Activated CD4-positive, alpha-beta T cell treated with anti-CD3 and anti-CD28 coated beads, Interleukin-2, amount 10 ng/mL, durations not matched to agents 7 days and 5 days (primary cell): Measurements from ENCODE around the gene SH3GL3. TPM values are rescaled to one million over a fixed set of nuclear protein-coding genes. Genes with fewer than 3 reads are reported as not detected.
A peak's percentile ranks its signal among the peaks of the same experiment; 100 is the strongest.

Source experiments
- CTCF ChIA-PET: fragments of 350-600 bp; sonication (Branson Sonifier 250); formaldehyde crosslinking; loops from one replicate; lab custom pipeline; 2021; ENCODE audit warnings: antibody characterized with exemption; lab: Charles Lee
- POLR2A ChIA-PET: fragments of 350-600 bp; sonication (Branson Sonifier 250); formaldehyde crosslinking; loops from one replicate; lab custom pipeline; 2021; ENCODE audit warnings: antibody characterized with exemption; lab: Charles Lee
- DNase-seq: peaks from one replicate; pipeline ENCODE4 v3.0.0-alpha.2; 2020
- H3K27ac Mint-ChIP-seq: one replicate; pipeline ENCODE4 v1.8.0; 2021; ENCODE audit warnings: mild to moderate bottlenecking, moderate library complexity, mixed read lengths
- H3K27me3 Mint-ChIP-seq: one replicate; pipeline ENCODE4 v1.8.0; 2021; ENCODE audit warnings: mixed read lengths
- H3K36me3 Mint-ChIP-seq: one replicate; pipeline ENCODE4 v1.8.0; 2021; ENCODE audit warnings: low read depth, mixed read lengths
- H3K4me1 Mint-ChIP-seq: one replicate; pipeline ENCODE4 v1.8.0; 2021; ENCODE audit warnings: mixed read lengths
- H3K4me3 Mint-ChIP-seq: one replicate; pipeline ENCODE4 v1.8.0; 2021; ENCODE audit warnings: mild to moderate bottlenecking, moderate library complexity, mixed read lengths
- H3K9me3 Mint-ChIP-seq: one replicate; pipeline ENCODE4 v1.8.0; 2021; ENCODE audit warnings: mixed read lengths
- total RNA-seq, 2 experiments: library from RNA; stranded (reverse); gene quantifications; one replicate each; pipeline ENCODE4 v1.2.3, GENCODE V29; 2021

The SH3GL3 gene
- total RNA-seq, 2 experiments from 2014 or later: not detected

DNA sequence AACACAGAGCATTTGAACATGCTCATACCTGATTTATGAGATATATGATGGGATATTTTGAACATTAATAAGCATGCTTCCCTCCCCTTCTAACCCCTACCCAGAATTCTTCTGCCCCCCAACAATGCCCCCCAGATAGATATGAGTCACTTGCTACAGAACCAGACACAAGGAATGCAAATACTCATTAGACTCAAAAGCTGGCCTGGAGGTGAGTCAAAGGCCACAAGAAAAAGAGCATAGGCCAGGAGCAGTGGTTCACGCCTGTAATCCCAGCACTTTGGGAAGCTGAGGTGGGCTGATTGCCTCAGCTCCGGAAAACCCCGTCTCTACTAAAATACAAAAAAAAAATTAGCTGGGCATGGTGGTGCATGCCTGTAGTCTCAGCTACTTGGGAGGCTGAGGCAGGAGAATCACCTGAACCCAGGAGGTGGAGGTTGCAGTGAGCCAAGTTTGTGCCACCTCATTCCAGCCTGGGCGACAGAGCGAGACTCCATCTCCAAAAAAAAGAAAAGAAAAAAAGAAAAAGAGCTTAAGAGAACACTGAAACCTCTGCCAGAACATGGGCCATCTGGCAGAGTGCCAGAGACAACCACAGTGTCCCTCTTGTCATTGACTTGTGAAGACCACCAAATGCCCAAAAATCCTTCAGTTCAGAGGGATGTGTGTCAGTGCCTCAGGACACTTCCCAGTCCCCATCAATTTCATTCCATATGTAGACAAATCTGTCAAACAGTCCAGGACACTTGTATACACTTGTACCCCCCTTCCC lies 3.9 kb upstream of the SH3GL3 start:
- ChIA-PET CTCF (interaction anchor here (0.6 kb wide), 1 partner anchor 9 kb away, joined by 3 read pairs; no protein-coding TSS in a partner anchor), POLR2A (no interaction called here)
- H3K36me3 Mint-ChIP-seq: no peaks in the 10 kb centered on the region
- no peak overlapping the region for H3K27ac Mint-ChIP-seq
- no peaks in the 10 kb centered on the region for H3K9me3 Mint-ChIP-seq
- H3K4me3 Mint-ChIP-seq: no peak overlapping the region
- peaks cover 27% of the 10 kb centered on the region for H3K27me3 Mint-ChIP-seq
- peaks cover 9% of the 10 kb centered on the region for H3K4me1 Mint-ChIP-seq
- no peak for DNase-seq

DNA sequence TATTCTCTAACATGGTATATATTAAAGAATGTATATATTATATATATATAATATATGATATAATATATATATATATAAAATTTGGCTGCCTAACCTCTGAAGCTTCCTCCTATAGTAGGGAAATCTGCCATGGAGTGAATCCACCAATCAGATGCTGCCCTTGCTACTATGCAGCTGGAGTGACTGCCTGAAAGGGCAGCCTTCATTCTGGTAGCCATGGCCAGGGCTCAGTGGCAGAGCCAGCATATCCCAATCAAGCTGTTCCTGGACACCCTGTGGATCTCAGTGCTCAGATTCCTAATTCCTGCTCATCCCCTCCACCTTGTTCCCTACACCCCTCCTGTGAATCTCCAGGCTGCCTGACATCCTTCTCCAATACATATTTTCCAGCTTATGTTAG lies 2.2 kb upstream of the SH3GL3 start:
- H3K27me3 Mint-ChIP-seq: peaks cover 41% of the 10 kb centered on the region
- no peak overlapping the region for H3K27ac Mint-ChIP-seq
- H3K4me3 Mint-ChIP-seq: no peak overlapping the region
- POLR2A ChIA-PET: no interaction called here
- H3K4me1 Mint-ChIP-seq: peaks cover 9% of the 10 kb centered on the region
- no peaks in the 10 kb centered on the region for H3K9me3 Mint-ChIP-seq
- CTCF ChIA-PET: no interaction called here
- no peaks in the 10 kb centered on the region for H3K36me3 Mint-ChIP-seq
- DNase-seq: no peak

DNA sequence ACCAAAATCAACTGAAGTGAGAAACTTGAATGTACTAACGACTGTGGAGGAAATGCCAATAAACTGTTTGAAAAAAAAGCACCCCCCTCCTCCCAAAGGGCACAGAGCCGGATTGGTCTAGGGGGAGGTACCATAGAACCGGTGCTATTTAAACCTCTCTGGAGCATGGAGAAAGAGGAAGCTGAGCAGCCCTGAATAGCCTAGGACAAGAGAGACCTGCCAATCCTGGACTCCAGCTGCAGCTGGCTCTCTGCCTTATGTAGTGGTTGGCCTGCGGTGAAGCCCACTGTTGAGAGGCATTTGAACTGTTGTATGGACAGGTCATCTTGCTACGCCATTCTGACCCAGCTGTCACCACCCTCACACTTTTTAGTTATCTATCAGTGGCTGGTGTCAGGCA lies 1.5 kb upstream of the SH3GL3 start:
- peaks cover 9% of the 10 kb centered on the region for H3K4me1 Mint-ChIP-seq
- H3K9me3 Mint-ChIP-seq: no peaks in the 10 kb centered on the region
- H3K36me3 Mint-ChIP-seq: no peaks in the 10 kb centered on the region
- CTCF ChIA-PET: no interaction called here
- POLR2A ChIA-PET: no interaction called here
- no peak overlapping the region for H3K27ac Mint-ChIP-seq
- DNase-seq: no peak
- H3K27me3 Mint-ChIP-seq: peaks cover 41% of the 10 kb centered on the region
- no peak overlapping the region for H3K4me3 Mint-ChIP-seq

DNA sequence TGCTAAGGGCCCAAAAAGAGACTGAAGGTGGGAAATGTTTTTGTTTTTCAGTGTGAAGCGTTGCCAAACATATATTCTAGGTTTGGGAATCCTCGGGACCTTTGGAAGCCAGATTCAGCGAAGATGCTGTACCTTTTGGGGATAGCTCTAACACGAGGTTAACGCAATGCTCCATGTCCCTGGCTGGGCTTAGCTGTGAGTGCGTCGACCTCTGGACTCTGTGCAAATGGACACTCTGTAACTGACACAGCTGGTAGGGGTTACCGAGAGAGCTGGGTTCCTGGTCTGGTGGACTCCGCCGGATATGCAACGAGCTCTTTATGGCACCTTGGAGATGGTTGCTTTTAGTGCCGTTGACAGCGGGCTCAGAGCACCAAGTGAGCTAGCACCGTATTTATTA lies 724 bp upstream of the SH3GL3 start:
- H3K27ac Mint-ChIP-seq: no peak overlapping the region
- ChIA-PET CTCF (no interaction called here), POLR2A (no interaction called here)
- peaks cover 41% of the 10 kb centered on the region for H3K27me3 Mint-ChIP-seq
- H3K9me3 Mint-ChIP-seq: no peaks in the 10 kb centered on the region
- peaks cover 9% of the 10 kb centered on the region for H3K4me1 Mint-ChIP-seq
- peak overlapping the region; percentile 70 for H3K4me3 Mint-ChIP-seq
- H3K36me3 Mint-ChIP-seq: no peaks in the 10 kb centered on the region
- DNase-seq: no peak

DNA sequence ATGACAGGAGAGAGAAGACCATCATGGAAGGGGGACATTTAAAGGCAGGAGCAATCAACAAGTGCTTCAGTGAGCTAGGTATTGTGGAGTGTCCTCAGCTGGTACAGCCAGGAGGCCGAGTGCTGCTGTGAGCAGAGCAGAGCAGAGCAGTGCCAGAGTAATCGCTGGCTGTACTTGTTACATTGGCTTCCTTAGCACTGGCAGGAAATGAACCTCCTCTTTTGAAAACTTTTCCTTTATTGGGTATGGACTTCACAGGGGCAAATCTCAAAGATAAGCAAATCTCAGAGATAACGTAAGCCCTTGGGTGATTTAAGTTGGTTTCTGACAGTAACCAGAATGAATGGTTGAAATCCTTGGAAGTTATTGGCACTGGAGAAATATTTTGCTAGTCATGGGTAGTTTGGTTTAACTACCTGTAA lies 2.1 kb downstream of the SH3GL3 start:
- POLR2A ChIA-PET: no interaction called here
- CTCF ChIA-PET: interaction anchor here (0.8 kb wide), 1 partner anchor 60 kb away, joined by 3 read pairs; no protein-coding TSS in a partner anchor
- H3K4me3 Mint-ChIP-seq: no peak overlapping the region
- peaks cover 9% of the 10 kb centered on the region for H3K4me1 Mint-ChIP-seq
- no peaks in the 10 kb centered on the region for H3K9me3 Mint-ChIP-seq
- H3K36me3 Mint-ChIP-seq: no peaks in the 10 kb centered on the region
- H3K27ac Mint-ChIP-seq: no peak overlapping the region
- no peak for DNase-seq
- peaks cover 41% of the 10 kb centered on the region for H3K27me3 Mint-ChIP-seq

DNA sequence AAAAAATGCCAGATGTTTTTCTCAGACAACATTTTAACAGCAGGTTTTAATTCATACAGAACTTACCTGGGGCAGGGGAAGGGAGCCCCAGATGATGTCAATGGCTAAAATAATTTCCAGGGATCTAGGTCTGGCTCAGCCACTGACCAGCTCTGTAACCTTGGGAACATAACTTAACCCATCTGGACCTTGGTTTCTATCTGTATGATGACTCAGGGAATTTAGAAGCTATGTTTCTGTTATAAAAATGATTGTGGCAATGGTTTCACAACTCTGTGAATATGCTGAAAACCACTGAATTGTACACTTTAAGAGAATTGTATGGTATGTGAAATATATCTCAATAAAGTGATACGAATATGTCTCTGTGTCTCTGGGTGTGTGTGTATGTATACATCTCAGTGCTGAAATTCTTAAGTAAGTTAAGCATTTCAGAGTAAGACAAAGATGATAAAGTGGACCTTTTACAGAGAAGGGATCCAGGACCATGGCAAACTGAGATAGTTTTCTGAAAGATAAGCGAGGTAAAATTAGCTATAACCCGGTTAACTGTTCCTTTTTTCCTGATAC lies 2.9 kb downstream of the SH3GL3 start:
- Mint-ChIP-seq H3K4me3 (no peak overlapping the region), H3K9me3 (no peaks in the 10 kb centered on the region), H3K36me3 (no peaks in the 10 kb centered on the region), H3K4me1 (peaks cover 9% of the 10 kb centered on the region), H3K27ac (no peak overlapping the region), H3K27me3 (peaks cover 39% of the 10 kb centered on the region)
- ChIA-PET POLR2A (no interaction called here), CTCF (interaction anchor here (0.8 kb wide), 1 partner anchor 60 kb away, joined by 3 read pairs; no protein-coding TSS in a partner anchor)
- no peak for DNase-seq

DNA sequence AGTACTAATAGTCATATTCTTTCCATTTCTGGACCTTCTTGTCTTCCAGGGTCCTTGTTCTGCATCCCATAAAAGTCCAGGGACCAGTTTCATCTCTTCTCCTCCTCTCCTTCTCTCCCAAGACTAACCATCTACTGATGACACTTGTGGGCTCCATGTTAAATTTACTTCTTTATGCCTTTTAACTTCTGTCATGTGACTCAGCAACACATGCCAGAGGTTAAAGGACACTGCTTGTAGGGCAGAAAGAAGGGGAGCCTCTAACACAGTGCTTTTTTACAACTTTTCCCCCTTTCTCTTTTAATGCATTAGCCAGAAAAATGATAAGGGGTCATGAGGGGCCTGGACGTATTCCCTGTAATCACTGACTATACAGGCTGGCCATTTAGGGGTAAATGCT lies 10.0 kb downstream of the SH3GL3 start:
- no peak overlapping the region for H3K27ac Mint-ChIP-seq
- H3K4me3 Mint-ChIP-seq: no peak overlapping the region
- H3K36me3 Mint-ChIP-seq: no peaks in the 10 kb centered on the region
- POLR2A ChIA-PET: no interaction called here
- CTCF ChIA-PET: no interaction called here
- H3K27me3 Mint-ChIP-seq: peaks cover 1% of the 10 kb centered on the region
- no peaks in the 10 kb centered on the region for H3K9me3 Mint-ChIP-seq
- DNase-seq: no peak
- no peaks in the 10 kb centered on the region for H3K4me1 Mint-ChIP-seq

DNA sequence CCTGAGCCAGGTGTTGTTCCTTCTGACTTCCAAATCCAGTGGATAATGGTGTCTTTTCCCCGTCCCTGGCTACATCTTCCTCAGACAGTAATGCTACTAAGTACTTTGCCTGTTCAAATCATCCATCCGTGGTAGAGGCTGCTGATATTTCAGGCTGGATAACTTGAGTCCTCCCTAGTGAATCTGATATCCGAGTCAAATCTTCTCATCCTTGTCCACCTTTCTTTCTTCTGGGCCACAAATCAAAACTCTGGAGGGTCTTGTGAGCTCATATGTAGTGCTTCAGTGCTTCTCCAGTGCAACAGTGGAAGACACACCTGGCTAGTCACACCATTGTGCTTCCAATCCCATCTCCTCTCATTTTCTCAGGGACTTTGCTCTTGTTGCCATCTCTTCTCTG lies 11.2 kb downstream of the SH3GL3 start:
- peaks cover 1% of the 10 kb centered on the region for H3K27me3 Mint-ChIP-seq
- no peak overlapping the region for H3K27ac Mint-ChIP-seq
- no peak overlapping the region for H3K4me3 Mint-ChIP-seq
- no peaks in the 10 kb centered on the region for H3K9me3 Mint-ChIP-seq
- DNase-seq: no peak
- CTCF ChIA-PET: no interaction called here
- POLR2A ChIA-PET: no interaction called here
- no peaks in the 10 kb centered on the region for H3K4me1 Mint-ChIP-seq
- H3K36me3 Mint-ChIP-seq: no peaks in the 10 kb centered on the region

DNA sequence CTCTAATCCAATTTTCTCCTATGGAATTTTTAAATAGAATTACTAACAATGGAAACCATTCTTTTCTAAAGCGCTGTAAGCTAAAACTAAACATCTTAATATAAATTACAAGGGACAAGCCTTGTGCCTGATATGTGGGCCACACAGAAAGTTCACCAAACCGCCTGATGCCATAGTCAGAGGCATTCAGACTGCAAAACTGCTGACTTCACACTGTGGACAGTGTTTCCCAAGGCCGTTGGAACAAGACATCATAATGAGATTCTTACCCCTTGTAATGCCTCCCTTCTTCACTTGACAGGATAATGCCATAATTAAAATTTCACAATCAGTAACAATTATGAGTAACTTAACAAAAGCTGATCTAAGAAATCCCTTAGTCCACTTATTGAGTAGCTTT lies 14.9 kb downstream of the SH3GL3 start:
- Mint-ChIP-seq H3K4me3 (no peak overlapping the region), H3K36me3 (no peaks in the 10 kb centered on the region), H3K4me1 (no peaks in the 10 kb centered on the region), H3K9me3 (no peaks in the 10 kb centered on the region), H3K27ac (no peak overlapping the region), H3K27me3 (peaks cover 1% of the 10 kb centered on the region)
- CTCF ChIA-PET: no interaction called here
- POLR2A ChIA-PET: no interaction called here
- DNase-seq: no peak

DNA sequence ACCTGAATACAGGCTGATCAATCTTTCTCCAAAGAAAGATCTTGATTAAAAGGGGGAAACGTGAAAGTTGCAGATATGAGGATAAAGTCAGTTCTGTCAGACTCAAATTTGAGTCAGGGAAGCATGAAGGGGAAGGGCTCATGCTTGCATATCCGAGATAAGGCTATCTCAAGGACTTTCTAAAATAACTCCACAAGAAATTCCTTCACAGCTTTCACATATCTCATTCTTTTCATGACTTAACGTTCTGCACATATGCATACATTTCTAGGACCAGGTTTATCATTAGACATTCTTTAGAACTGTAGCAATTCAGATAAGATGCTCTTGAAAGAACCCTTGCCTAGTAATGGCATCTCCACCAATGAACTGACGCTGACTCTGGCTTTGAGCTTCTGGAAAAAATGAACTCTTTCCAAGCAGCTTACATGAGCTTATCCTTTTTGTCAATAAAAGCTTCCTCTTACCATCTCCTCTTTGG lies 15.9 kb downstream of the SH3GL3 start:
- CTCF ChIA-PET: interaction anchor here (0.5 to 0.6 kb wide), 2 partner anchors 376 to 533 kb away, joined by 3 to 9 read pairs; no protein-coding TSS in a partner anchor

DNA sequence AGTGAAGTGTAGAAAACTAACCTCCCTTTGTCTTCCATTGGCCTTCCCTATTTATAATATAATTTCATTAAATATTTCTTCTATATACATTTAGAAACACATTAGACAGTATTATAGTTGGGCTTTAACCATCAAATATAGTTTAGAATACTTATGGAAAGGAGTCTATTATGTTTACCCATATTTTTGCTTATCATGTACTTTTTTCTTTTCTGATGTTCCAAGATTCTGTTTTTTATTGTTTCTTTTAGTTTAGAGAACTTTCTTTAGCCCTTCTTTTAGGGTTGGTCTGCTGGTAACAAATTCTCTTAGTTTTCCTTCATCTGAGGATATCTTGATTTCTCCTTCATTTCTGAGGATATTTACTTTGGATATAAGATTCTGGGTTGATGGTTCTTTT lies 23.7 kb downstream of the SH3GL3 start:
- DNase-seq: no peak
- ChIA-PET POLR2A (no interaction called here), CTCF (no interaction called here)
- Mint-ChIP-seq H3K4me1 (no peaks in the 10 kb centered on the region), H3K4me3 (no peak overlapping the region), H3K27ac (no peak overlapping the region), H3K27me3 (peaks cover 7% of the 10 kb centered on the region), H3K9me3 (no peaks in the 10 kb centered on the region), H3K36me3 (no peaks in the 10 kb centered on the region)

More for the DNA sequence above, 15.9 kb downstream of the SH3GL3 start:
- no peak overlapping the region for H3K4me3 Mint-ChIP-seq
- no peaks in the 10 kb centered on the region for H3K4me1 Mint-ChIP-seq
- H3K9me3 Mint-ChIP-seq: no peaks in the 10 kb centered on the region
- no peak for DNase-seq
- H3K36me3 Mint-ChIP-seq: no peaks in the 10 kb centered on the region
- no peak overlapping the region for H3K27ac Mint-ChIP-seq
- H3K27me3 Mint-ChIP-seq: peaks cover 1% of the 10 kb centered on the region
- POLR2A ChIA-PET: no interaction called here

DNA sequence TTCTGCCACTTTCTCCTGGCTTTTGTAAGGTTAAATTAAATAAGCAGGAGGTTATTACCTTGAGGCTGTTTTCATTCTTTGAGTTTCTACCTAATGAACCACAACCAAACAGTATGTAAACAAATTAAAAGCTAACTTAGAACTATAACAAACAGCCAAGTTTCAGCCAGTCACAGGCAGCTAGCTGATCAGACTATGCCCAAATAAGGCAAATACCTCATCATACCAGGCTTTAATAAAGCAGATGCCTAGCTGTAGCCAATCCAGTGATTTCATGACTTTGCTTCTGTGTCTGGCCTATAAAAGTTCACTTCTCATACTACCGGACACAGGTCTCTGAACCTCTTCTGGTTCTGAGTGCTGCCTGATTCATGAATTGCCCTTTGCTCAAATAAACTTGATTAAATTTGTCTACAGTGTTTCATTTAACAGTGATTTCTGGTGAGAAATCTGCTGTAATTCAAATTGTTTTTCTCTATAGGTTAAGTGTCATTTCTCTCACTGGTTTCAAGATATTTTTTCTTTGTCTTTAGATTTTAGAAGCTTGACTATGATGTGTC lies 24.2 kb downstream of the SH3GL3 start:
- Mint-ChIP-seq H3K4me3 (no peak overlapping the region), H3K36me3 (no peaks in the 10 kb centered on the region), H3K4me1 (no peaks in the 10 kb centered on the region), H3K27me3 (peaks cover 7% of the 10 kb centered on the region), H3K9me3 (no peaks in the 10 kb centered on the region), H3K27ac (no peak overlapping the region)
- ChIA-PET CTCF (no interaction called here), POLR2A (no interaction called here)
- no peak for DNase-seq

DNA sequence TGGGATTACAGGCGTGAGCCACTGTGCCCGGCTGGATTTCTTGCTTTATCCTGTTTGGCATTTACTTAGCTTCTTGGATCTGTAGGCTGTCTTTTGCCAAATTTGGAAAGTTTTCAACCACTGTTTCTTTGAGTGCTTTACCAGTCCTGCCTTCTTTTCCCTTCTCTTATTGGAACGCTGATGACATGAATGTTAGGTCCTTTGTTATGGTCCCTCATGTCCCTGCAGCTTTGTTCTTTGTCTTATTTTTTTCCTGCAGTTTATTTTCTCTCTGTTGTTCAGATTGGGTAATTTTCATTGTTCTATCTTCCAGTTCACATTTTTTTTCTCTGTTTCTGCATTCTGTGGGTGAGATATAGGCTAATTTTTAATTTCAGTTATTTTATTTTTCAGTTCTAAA lies 25.0 kb downstream of the SH3GL3 start:
- H3K9me3 Mint-ChIP-seq: no peaks in the 10 kb centered on the region
- H3K36me3 Mint-ChIP-seq: no peaks in the 10 kb centered on the region
- H3K4me1 Mint-ChIP-seq: no peaks in the 10 kb centered on the region
- no peak overlapping the region for H3K27ac Mint-ChIP-seq
- peaks cover 7% of the 10 kb centered on the region for H3K27me3 Mint-ChIP-seq
- POLR2A ChIA-PET: no interaction called here
- H3K4me3 Mint-ChIP-seq: no peak overlapping the region
- no peak for DNase-seq
- CTCF ChIA-PET: no interaction called here
